HepG2 (cell line): ENCODE data around the gene RPS25. TPM values are rescaled to one million over a fixed set of nuclear protein-coding genes. Genes with fewer than 3 reads are reported as not detected.

Experiments
- FOXA3 ChIP-seq: IDR thresholded peaks from 2 replicates; pipeline ENCODE4 v1.6.1; 2016; ENCODE audit warnings: missing genetic modification reagents, missing compliant biosample characterization
- FOXK1 ChIP-seq: sonication (generic); formaldehyde crosslinking; IDR thresholded peaks from 2 replicates; pipeline ENCODE4 v1.4.0; 2020; ENCODE audit warnings: low read depth, missing genetic modification reagents, borderline replicate concordance
- GTF2F1 ChIP-seq: fragments of 150-350 bp; IDR thresholded peaks from 2 replicates; pipeline ENCODE4 v1.6.1; 2014; ENCODE audit warnings: low read length
- KMT2A ChIP-seq: sonication (generic); formaldehyde crosslinking; IDR thresholded peaks from 2 replicates; pipeline ENCODE4 v1.4.0; 2020; ENCODE audit warnings: missing genetic modification reagents
- MAFK ChIP-seq, 2 experiments: IDR thresholded peaks in 1 of 2; conservative IDR thresholded peaks in 1 of 2; 2 replicates each; pipeline ENCODE4 v1.6.1; 2011; ENCODE audit warnings: improper control_type of control experiment in 2 of 2, low read length in 2 of 2
- MIER3 ChIP-seq: IDR thresholded peaks from 2 replicates; pipeline ENCODE4 v1.6.1; 2016; ENCODE audit warnings: missing compliant biosample characterization, borderline replicate concordance
- RFX3 ChIP-seq: IDR thresholded peaks from 2 replicates; pipeline ENCODE4 v1.6.1; 2016; ENCODE audit warnings: missing biosample characterization, missing genetic modification reagents
- ZFY ChIP-seq: sonication (generic); formaldehyde crosslinking; IDR thresholded peaks from 2 replicates; pipeline ENCODE4 v1.4.0; 2020; ENCODE audit warnings: missing genetic modification reagents
- ZNF12 ChIP-seq: sonication (generic); formaldehyde crosslinking; IDR thresholded peaks from 2 replicates; pipeline ENCODE4 v1.5.0; 2020; ENCODE audit warnings: missing genetic modification reagents
- ZNF207 ChIP-seq: fragments of 450-650 bp; IDR thresholded peaks from 2 replicates; pipeline ENCODE4 v1.6.1; 2016; ENCODE audit warnings: antibody characterized with exemption, borderline replicate concordance
- ZNF274 ChIP-seq: sonication (generic); formaldehyde crosslinking; IDR thresholded peaks from 2 replicates; pipeline ENCODE4 v1.5.1; 2020; ENCODE audit warnings: mild to moderate bottlenecking, missing genetic modification reagents
- ZNF709 ChIP-seq: sonication (generic); formaldehyde crosslinking; IDR thresholded peaks from 2 replicates; pipeline ENCODE4 v1.5.0; 2020; ENCODE audit warnings: mild to moderate bottlenecking, missing genetic modification reagents
- ZNF83 ChIP-seq: sonication (generic); formaldehyde crosslinking; IDR thresholded peaks from 2 replicates; pipeline ENCODE4 v1.4.0; 2020; ENCODE audit warnings: missing genetic modification reagents, mild to moderate bottlenecking, borderline replicate concordance
- polyA plus RNA-seq, 8 experiments: library from polyadenylated mRNA; depleted of rRNA in 3 of 8; stranded (reverse) in 7 of 8; unstranded in 1 of 8; fragments of >200 nt; fragmentation: Illumina TruSeq in 4 of 8; extraction: Trizol in 4 of 8; gene quantifications; 2 replicates each; pipeline versions ENCODE4 v1.2.1 to v1.2.3, GENCODE V29; 2011 to 2016; ENCODE audit warnings: low read depth in 4 of 8, missing spikeins in 1 of 8, mixed read lengths in 1 of 8; ENCODE audit not compliant: insufficient read depth in 1 of 8
- total RNA-seq, 5 experiments: library from RNA; depleted of rRNA; stranded (reverse); fragments of >200 nt; fragmentation: Illumina TruSeq; extraction: Trizol; gene quantifications; 2 replicates each; pipeline ENCODE4 v1.2.3, GENCODE V29; 2016; ENCODE audit warnings: low read depth in 1 of 5
- TF ChIP-seq, protein P1 (sequence below): sonication (generic); formaldehyde crosslinking; IDR thresholded peaks from 2 replicates; pipeline ENCODE4 v1.5.0; 2020; ENCODE audit warnings: mild to moderate bottlenecking, missing genetic modification reagents, borderline replicate concordance
- TF ChIP-seq, protein P2 (sequence below): IDR thresholded peaks from 2 replicates; pipeline ENCODE4 v1.6.1; 2016; ENCODE audit warnings: low read depth, borderline replicate concordance
- TF ChIP-seq, protein P3 (sequence below): sonication (generic); formaldehyde crosslinking; IDR thresholded peaks from 2 replicates; pipeline ENCODE4 v1.5.0; 2020; ENCODE audit warnings: mild to moderate bottlenecking, missing genetic modification reagents, borderline replicate concordance

The RPS25 gene
- total and polyA plus RNA-seq, 2 of the 13 experiments (the other 11 are each of a cell fraction or from before 2014, with no cell fraction given): 839 to 1,415 TPM

DNA sequence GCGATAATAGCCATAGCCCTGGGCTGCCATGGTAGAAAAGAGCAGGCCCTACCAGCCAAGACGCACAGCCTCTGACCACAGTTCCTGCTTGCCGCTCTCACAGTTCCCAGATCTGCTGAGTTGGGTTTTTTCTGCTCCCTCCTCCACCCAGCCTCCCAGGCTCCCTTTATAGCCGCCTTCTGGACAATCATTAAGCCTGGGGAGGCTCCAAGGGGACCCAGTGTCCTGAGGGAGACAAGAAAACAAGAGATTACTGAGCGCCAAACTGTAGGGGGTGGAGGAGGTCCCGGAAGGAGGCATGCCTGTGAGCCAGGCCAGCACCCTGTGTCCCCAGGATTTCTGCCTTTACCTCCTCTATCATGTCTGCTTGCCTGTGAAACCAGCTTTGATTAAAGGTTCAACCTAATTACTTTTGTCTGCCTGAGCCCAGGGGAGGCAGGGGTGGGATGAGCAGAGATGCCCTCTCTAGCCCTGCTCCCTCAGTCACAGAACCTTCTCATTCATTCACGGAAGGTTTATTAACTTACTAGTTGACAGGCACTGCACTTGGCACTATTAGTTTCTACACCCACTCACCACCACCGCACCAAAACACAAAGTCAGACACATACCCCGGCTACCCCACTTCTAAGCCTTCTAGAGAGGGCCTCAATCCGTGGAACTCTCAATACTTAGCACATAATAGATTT lies 11.3 kb upstream of the RPS25 start (continued):
- TF ChIP-seq, protein P1, sequence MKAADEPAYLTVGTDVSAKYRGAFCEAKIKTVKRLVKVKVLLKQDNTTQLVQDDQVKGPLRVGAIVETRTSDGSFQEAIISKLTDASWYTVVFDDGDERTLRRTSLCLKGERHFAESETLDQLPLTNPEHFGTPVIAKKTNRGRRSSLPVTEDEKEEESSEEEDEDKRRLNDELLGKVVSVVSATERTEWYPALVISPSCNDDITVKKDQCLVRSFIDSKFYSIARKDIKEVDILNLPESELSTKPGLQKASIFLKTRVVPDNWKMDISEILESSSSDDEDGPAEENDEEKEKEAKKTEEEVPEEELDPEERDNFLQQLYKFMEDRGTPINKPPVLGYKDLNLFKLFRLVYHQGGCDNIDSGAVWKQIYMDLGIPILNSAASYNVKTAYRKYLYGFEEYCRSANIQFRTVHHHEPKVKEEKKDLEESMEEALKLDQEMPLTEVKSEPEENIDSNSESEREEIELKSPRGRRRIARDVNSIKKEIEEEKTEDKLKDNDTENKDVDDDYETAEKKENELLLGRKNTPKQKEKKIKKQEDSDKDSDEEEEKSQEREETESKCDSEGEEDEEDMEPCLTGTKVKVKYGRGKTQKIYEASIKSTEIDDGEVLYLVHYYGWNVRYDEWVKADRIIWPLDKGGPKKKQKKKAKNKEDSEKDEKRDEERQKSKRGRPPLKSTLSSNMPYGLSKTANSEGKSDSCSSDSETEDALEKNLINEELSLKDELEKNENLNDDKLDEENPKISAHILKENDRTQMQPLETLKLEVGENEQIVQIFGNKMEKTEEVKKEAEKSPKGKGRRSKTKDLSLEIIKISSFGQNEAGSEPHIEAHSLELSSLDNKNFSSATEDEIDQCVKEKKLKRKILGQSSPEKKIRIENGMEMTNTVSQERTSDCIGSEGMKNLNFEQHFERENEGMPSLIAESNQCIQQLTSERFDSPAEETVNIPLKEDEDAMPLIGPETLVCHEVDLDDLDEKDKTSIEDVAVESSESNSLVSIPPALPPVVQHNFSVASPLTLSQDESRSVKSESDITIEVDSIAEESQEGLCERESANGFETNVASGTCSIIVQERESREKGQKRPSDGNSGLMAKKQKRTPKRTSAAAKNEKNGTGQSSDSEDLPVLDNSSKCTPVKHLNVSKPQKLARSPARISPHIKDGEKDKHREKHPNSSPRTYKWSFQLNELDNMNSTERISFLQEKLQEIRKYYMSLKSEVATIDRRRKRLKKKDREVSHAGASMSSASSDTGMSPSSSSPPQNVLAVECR (CRISPR knock-in tag): peak; percentile 27; the same call in 1 of the 2 replicates
- no peak for TF ChIP-seq ZNF12 (CRISPR knock-in tag)
- TF ChIP-seq ZFY (CRISPR knock-in tag): no peak; the same call in 1 of the 2 replicates
- no peak for TF ChIP-seq ZNF274 (CRISPR knock-in tag)
- TF ChIP-seq FOXA3 (CRISPR knock-in tag): no peak
- no peak for TF ChIP-seq GTF2F1
- TF ChIP-seq, protein P2, sequence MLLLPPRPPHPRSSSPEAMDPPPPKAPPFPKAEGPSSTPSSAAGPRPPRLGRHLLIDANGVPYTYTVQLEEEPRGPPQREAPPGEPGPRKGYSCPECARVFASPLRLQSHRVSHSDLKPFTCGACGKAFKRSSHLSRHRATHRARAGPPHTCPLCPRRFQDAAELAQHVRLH: peak; percentile 45; the same call in 1 of the 2 replicates
- TF ChIP-seq MIER3 (CRISPR knock-in tag): no peak
- TF ChIP-seq RFX3 (CRISPR knock-in tag): no peak
- TF ChIP-seq ZNF709 (CRISPR knock-in tag): no peak
- TF ChIP-seq ZNF207: no peak
- TF ChIP-seq, protein P3, sequence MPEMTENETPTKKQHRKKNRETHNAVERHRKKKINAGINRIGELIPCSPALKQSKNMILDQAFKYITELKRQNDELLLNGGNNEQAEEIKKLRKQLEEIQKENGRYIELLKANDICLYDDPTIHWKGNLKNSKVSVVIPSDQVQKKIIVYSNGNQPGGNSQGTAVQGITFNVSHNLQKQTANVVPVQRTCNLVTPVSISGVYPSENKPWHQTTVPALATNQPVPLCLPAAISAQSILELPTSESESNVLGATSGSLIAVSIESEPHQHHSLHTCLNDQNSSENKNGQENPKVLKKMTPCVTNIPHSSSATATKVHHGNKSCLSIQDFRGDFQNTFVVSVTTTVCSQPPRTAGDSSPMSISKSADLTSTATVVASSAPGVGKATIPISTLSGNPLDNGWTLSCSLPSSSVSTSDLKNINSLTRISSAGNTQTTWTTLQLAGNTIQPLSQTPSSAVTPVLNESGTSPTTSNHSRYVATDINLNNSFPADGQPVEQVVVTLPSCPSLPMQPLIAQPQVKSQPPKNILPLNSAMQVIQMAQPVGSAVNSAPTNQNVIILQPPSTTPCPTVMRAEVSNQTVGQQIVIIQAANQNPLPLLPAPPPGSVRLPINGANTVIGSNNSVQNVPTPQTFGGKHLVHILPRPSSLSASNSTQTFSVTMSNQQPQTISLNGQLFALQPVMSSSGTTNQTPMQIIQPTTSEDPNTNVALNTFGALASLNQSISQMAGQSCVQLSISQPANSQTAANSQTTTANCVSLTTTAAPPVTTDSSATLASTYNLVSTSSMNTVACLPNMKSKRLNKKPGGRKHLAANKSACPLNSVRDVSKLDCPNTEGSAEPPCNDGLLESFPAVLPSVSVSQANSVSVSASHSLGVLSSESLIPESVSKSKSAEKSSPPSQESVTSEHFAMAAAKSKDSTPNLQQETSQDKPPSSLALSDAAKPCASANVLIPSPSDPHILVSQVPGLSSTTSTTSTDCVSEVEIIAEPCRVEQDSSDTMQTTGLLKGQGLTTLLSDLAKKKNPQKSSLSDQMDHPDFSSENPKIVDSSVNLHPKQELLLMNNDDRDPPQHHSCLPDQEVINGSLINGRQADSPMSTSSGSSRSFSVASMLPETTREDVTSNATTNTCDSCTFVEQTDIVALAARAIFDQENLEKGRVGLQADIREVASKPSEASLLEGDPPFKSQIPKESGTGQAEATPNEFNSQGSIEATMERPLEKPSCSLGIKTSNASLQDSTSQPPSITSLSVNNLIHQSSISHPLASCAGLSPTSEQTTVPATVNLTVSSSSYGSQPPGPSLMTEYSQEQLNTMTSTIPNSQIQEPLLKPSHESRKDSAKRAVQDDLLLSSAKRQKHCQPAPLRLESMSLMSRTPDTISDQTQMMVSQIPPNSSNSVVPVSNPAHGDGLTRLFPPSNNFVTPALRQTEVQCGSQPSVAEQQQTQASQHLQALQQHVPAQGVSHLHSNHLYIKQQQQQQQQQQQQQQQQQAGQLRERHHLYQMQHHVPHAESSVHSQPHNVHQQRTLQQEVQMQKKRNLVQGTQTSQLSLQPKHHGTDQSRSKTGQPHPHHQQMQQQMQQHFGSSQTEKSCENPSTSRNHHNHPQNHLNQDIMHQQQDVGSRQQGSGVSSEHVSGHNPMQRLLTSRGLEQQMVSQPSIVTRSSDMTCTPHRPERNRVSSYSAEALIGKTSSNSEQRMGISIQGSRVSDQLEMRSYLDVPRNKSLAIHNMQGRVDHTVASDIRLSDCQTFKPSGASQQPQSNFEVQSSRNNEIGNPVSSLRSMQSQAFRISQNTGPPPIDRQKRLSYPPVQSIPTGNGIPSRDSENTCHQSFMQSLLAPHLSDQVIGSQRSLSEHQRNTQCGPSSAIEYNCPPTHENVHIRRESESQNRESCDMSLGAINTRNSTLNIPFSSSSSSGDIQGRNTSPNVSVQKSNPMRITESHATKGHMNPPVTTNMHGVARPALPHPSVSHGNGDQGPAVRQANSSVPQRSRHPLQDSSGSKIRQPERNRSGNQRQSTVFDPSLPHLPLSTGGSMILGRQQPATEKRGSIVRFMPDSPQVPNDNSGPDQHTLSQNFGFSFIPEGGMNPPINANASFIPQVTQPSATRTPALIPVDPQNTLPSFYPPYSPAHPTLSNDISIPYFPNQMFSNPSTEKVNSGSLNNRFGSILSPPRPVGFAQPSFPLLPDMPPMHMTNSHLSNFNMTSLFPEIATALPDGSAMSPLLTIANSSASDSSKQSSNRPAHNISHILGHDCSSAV (CRISPR knock-in tag): no peak
- TF ChIP-seq ZNF83 (CRISPR knock-in tag): no peak
- TF ChIP-seq MAFK (conservative IDR thresholded peaks at IDR 0.05 in 1 of 2, IDR thresholded peaks at IDR 0.05 in 1 of 2; ENCODE audit: low read length in 2 of 2): peak; percentile 96 to 98
- TF ChIP-seq FOXK1 (CRISPR knock-in tag): 0 out of 2 replicates have a peak, but pooled peaks have one; percentile 30
- peak; percentile 51; the same call in 1 of the 2 replicates for TF ChIP-seq KMT2A (CRISPR knock-in tag)
